ENCODE data around the gene IL17RE.
"Not testable (repeated sequence)": the region's sequence is repeated elsewhere in the genome, so short reads cannot be mapped to it uniquely, and the experiment has no call there.

Gene IL17RE

GRCh38 chr3:9866639-9867038 lies 36.0 kb upstream of the IL17RE start:
- Histone ChIP-seq H3K27ac (ENCODE audit: low read depth, low read length) (peak overlapping the region; percentile 88), H3K36me3 (ENCODE audit: insufficient read depth, low read length) (no peaks in the 10 kb centered on the region), H3K4me3 (ENCODE audit: low read depth in 1 of 2, low read length in 2 of 2) (no peak overlapping the region), H3K9me3 (ENCODE audit: low read length) (no peaks in the 10 kb centered on the region), H3K4me1 (ENCODE audit: insufficient read depth, low read length) (peaks cover 41% of the 10 kb centered on the region), H3K9ac (ENCODE audit: low read length) (no peak overlapping the region), H3K27me3 (ENCODE audit: control insufficient read depth in 1 of 2, insufficient read depth in 2 of 2, low read length in 2 of 2) (no peaks in the 10 kb centered on the region)

GRCh38 chr3:9867106-9867505 lies 35.5 kb upstream of the IL17RE start:
- Histone ChIP-seq H3K27ac (ENCODE audit: low read depth, low read length) (peak overlapping the region; percentile 88), H3K27me3 (ENCODE audit: control insufficient read depth in 1 of 2, insufficient read depth in 2 of 2, low read length in 2 of 2) (no peaks in the 10 kb centered on the region), H3K36me3 (ENCODE audit: insufficient read depth, low read length) (no peaks in the 10 kb centered on the region), H3K9me3 (ENCODE audit: low read length) (no peaks in the 10 kb centered on the region), H3K4me3 (ENCODE audit: low read depth in 1 of 2, low read length in 2 of 2) (no peak overlapping the region), H3K4me1 (ENCODE audit: insufficient read depth, low read length) (peaks cover 41% of the 10 kb centered on the region), H3K9ac (ENCODE audit: low read length) (no peak overlapping the region)

GRCh38 chr3:9869955-9870354 lies 32.7 kb upstream of the IL17RE start:
- H3K9me3 ChIP-seq (ENCODE audit: low read length): no peaks in the 10 kb centered on the region
- H3K27ac ChIP-seq (ENCODE audit: low read depth, low read length): no peak overlapping the region

GRCh38 chr3:9870978-9871377 lies 31.7 kb upstream of the IL17RE start:
- Histone ChIP-seq H3K9ac (ENCODE audit: low read length) (no peak overlapping the region), H3K27me3 (ENCODE audit: control insufficient read depth in 1 of 2, insufficient read depth in 2 of 2, low read length in 2 of 2) (no peaks in the 10 kb centered on the region), H3K27ac (ENCODE audit: low read depth, low read length) (no peak overlapping the region), H3K4me1 (ENCODE audit: insufficient read depth, low read length) (peaks cover 13% of the 10 kb centered on the region), H3K4me3 (ENCODE audit: low read depth in 1 of 2, low read length in 2 of 2) (no peak overlapping the region), H3K9me3 (ENCODE audit: low read length) (no peaks in the 10 kb centered on the region), H3K36me3 (ENCODE audit: insufficient read depth, low read length) (no peaks in the 10 kb centered on the region)

More at GRCh38 chr3:9869955-9870354, 32.7 kb upstream of the IL17RE start:
- Histone ChIP-seq H3K9ac (ENCODE audit: low read length) (no peak overlapping the region), H3K4me1 (ENCODE audit: insufficient read depth, low read length) (peaks cover 23% of the 10 kb centered on the region), H3K4me3 (ENCODE audit: low read depth in 1 of 2, low read length in 2 of 2) (no peak overlapping the region), H3K27me3 (ENCODE audit: control insufficient read depth in 1 of 2, insufficient read depth in 2 of 2, low read length in 2 of 2) (no peaks in the 10 kb centered on the region), H3K36me3 (ENCODE audit: insufficient read depth, low read length) (no peaks in the 10 kb centered on the region)

GRCh38 chr3:9872067-9872466 lies 30.6 kb upstream of the IL17RE start:
- not testable (repeated sequence) for H3K27me3 ChIP-seq (ENCODE audit: control insufficient read depth in 1 of 2, insufficient read depth in 2 of 2, low read length in 2 of 2); H3K4me3 ChIP-seq (ENCODE audit: low read depth in 1 of 2, low read length in 2 of 2); H3K36me3 ChIP-seq (ENCODE audit: insufficient read depth, low read length); H3K27ac ChIP-seq (ENCODE audit: low read depth, low read length); H3K9ac ChIP-seq (ENCODE audit: low read length); H3K9me3 ChIP-seq (ENCODE audit: low read length); H3K4me1 ChIP-seq (ENCODE audit: insufficient read depth, low read length)

GRCh38 chr3:9875448-9875847 lies 27.2 kb upstream of the IL17RE start:
- Histone ChIP-seq H3K9me3 (ENCODE audit: low read length) (no peaks in the 10 kb centered on the region), H3K27ac (ENCODE audit: low read depth, low read length) (no peak overlapping the region), H3K36me3 (ENCODE audit: insufficient read depth, low read length) (no peaks in the 10 kb centered on the region), H3K9ac (ENCODE audit: low read length) (no peak overlapping the region), H3K4me1 (ENCODE audit: insufficient read depth, low read length) (no peaks in the 10 kb centered on the region), H3K27me3 (ENCODE audit: control insufficient read depth in 1 of 2, insufficient read depth in 2 of 2, low read length in 2 of 2) (no peaks in the 10 kb centered on the region), H3K4me3 (ENCODE audit: low read depth in 1 of 2, low read length in 2 of 2) (no peak overlapping the region)

- H3K4me1 ChIP-seq (ENCODE audit: insufficient read depth, low read length); H3K9ac ChIP-seq (ENCODE audit: low read length); H3K9me3 ChIP-seq (ENCODE audit: low read length); H3K27me3 ChIP-seq (ENCODE audit: control insufficient read depth in 1 of 2, insufficient read depth in 2 of 2, low read length in 2 of 2); H3K36me3 ChIP-seq (ENCODE audit: insufficient read depth, low read length); H3K27ac ChIP-seq (ENCODE audit: low read depth, low read length); H3K4me3 ChIP-seq (ENCODE audit: low read depth in 1 of 2, low read length in 2 of 2): not testable (repeated sequence)
Observed at GRCh38 chr3:9876255-9876654, 26.4 kb upstream of the IL17RE start.

- no peaks in the 10 kb centered on the region for H3K4me1 ChIP-seq (ENCODE audit: insufficient read depth, low read length)
- H3K4me3 ChIP-seq (ENCODE audit: low read depth in 1 of 2, low read length in 2 of 2): no peak overlapping the region
- no peaks in the 10 kb centered on the region for H3K36me3 ChIP-seq (ENCODE audit: insufficient read depth, low read length)
- H3K9ac ChIP-seq (ENCODE audit: low read length): no peak overlapping the region
- no peaks in the 10 kb centered on the region for H3K9me3 ChIP-seq (ENCODE audit: low read length)
- no peak overlapping the region for H3K27ac ChIP-seq (ENCODE audit: low read depth, low read length)
- no peaks in the 10 kb centered on the region for H3K27me3 ChIP-seq (ENCODE audit: control insufficient read depth in 1 of 2, insufficient read depth in 2 of 2, low read length in 2 of 2)
Observed at GRCh38 chr3:9876991-9877390, 25.7 kb upstream of the IL17RE start.

GRCh38 chr3:9878700-9879099 lies 23.9 kb upstream of the IL17RE start:
- Histone ChIP-seq H3K4me1 (ENCODE audit: insufficient read depth, low read length) (no peaks in the 10 kb centered on the region), H3K9ac (ENCODE audit: low read length) (no peak overlapping the region), H3K27ac (ENCODE audit: low read depth, low read length) (no peak overlapping the region), H3K9me3 (ENCODE audit: low read length) (no peaks in the 10 kb centered on the region), H3K27me3 (ENCODE audit: control insufficient read depth in 1 of 2, insufficient read depth in 2 of 2, low read length in 2 of 2) (no peaks in the 10 kb centered on the region), H3K4me3 (ENCODE audit: low read depth in 1 of 2, low read length in 2 of 2) (no peak overlapping the region), H3K36me3 (ENCODE audit: insufficient read depth, low read length) (no peaks in the 10 kb centered on the region)

- H3K9me3 ChIP-seq (ENCODE audit: low read length): no peaks in the 10 kb centered on the region
- no peaks in the 10 kb centered on the region for H3K4me1 ChIP-seq (ENCODE audit: insufficient read depth, low read length)
- no peaks in the 10 kb centered on the region for H3K36me3 ChIP-seq (ENCODE audit: insufficient read depth, low read length)
- H3K27ac ChIP-seq (ENCODE audit: low read depth, low read length): no peak within 1 kb of the TSS
- H3K4me3 ChIP-seq (ENCODE audit: low read depth in 1 of 2, low read length in 2 of 2): no peak within 1 kb of the TSS
- H3K27me3 ChIP-seq (ENCODE audit: control insufficient read depth in 1 of 2, insufficient read depth in 2 of 2, low read length in 2 of 2): no peaks in the 10 kb centered on the region
- H3K9ac ChIP-seq (ENCODE audit: low read length): no peak within 1 kb of the TSS
Observed at GRCh38 chr3:9879830-9880549, 22.7 kb upstream of the IL17RE start, which contains the start of gene CIDEC. CIDEC (minus strand) TSS chr3:9880253; CDS start chr3:9878486, 1,767 bp downstream.

GRCh38 chr3:9881441-9881840 lies 21.2 kb upstream of the IL17RE start:
- H3K27ac ChIP-seq (ENCODE audit: low read depth, low read length): no peak overlapping the region
- H3K4me3 ChIP-seq (ENCODE audit: low read depth in 1 of 2, low read length in 2 of 2): no peak overlapping the region
- H3K27me3 ChIP-seq (ENCODE audit: control insufficient read depth in 1 of 2, insufficient read depth in 2 of 2, low read length in 2 of 2): no peaks in the 10 kb centered on the region
- H3K9me3 ChIP-seq (ENCODE audit: low read length): no peaks in the 10 kb centered on the region
- no peaks in the 10 kb centered on the region for H3K36me3 ChIP-seq (ENCODE audit: insufficient read depth, low read length)
- H3K9ac ChIP-seq (ENCODE audit: low read length): no peak overlapping the region
- no peaks in the 10 kb centered on the region for H3K4me1 ChIP-seq (ENCODE audit: insufficient read depth, low read length)

Data from muscle layer of colon (tissue), 2 donors.